H7 (cell line): Measurements from ENCODE around the gene KCNJ1. TPM values are rescaled to one million over a fixed set of nuclear protein-coding genes. Genes with fewer than 3 reads are reported as not detected.

Experiments used
- DNase-seq: peaks from one replicate; pipeline ENCODE4 v3.0.0; 2012
- H3K27me3 ChIP-seq: 2 replicates; pipeline ENCODE4 v1.6.0; 2011; ENCODE audit warnings: mild to moderate bottlenecking, low read length; ENCODE audit not compliant: control insufficient read depth, insufficient read depth
- H3K36me3 ChIP-seq: replicated peaks from 2 replicates; pipeline ENCODE4 v1.5.1; 2011; ENCODE audit warnings: low read length; ENCODE audit not compliant: control insufficient read depth, insufficient read depth
- H3K4me3 ChIP-seq: 2 replicates; pipeline ENCODE4 v1.5.1; 2011; ENCODE audit warnings: low read depth, mild to moderate bottlenecking, control low read depth, low read length, moderate library complexity; ENCODE audit not compliant: insufficient read depth
- total RNA-seq: library from RNA; depleted of rRNA; stranded (reverse); fragments of >200 nt; shearing (Covaris generic); gene quantifications from 2 replicates; pipeline ENCODE4 v1.2.3, GENCODE V29; 2014; rRNA removed

KCNJ1 gene
- 0.07 TPM in 1 of 2 replicates, not detected in the other for total RNA-seq

GRCh38 chr11:128867277-128867676 lies at the start of gene KCNJ1:
Gene KCNJ1 (minus strand): TSS chr11:128867296. CDS start chr11:128840243, 27,053 bp downstream.
- Histone ChIP-seq H3K27me3 (peaks cover 2% of the 10 kb centered on the region; the same call in 1 of the 2 replicates), H3K4me3 (no peak within 1 kb of the TSS)
- DNase-seq: no peak

DNA sequence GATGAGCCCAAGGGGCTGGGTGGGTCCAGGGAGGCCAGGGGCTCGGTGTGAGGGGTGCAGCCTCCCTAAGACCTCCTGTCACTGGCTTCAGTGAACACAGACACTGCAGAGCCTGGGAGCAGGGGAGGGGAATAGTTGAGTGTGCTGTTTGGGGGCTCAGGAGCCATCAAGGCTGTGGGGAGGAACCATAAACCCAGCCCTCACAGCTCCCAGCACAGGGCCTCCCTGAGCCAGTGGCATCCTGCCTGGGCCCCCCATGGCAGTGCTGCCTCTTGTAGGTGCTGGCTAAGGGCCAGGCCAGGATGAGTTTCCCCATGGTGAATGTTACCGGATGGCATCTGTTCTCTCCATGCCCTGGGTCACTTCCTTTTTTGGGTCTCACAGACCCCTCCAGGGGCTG lies 49.6 kb upstream of the KCNJ1 start:
- Histone ChIP-seq H3K27me3 (peaks cover 7% of the 10 kb centered on the region; the same call in 1 of the 2 replicates), H3K36me3 (no peaks in the 10 kb centered on the region), H3K4me3 (no peak overlapping the region)
- no peak for DNase-seq

More at GRCh38 chr11:128867277-128867676, at the start of gene KCNJ1:
- H3K36me3 ChIP-seq: no peaks in the 10 kb centered on the region

DNA sequence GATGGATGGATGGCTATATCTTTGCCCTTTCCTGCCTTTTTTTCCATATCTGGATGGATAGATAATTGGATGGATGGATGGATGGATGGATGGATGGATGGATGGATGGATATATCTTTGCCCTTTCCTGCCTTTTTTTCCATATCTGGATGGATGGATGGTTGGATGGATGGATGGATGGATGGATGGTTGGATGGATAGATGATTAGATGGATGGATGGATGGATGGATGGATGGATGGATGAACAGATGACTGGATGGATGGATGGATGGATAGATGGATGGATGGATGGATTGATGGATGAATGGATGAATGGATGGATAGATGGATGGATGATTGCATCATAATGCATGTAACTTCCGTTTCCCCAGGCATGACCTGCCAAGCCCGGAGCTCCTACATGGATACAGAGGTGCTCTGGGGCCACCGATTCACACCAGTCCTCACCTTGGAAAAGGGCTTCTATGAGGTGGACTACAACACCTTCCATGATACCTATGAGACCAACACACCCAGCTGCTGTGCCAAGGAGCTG lies 49.0 kb upstream of the KCNJ1 start:
- Histone ChIP-seq H3K4me3 (no peak overlapping the region), H3K27me3 (peaks cover 7% of the 10 kb centered on the region; the same call in 1 of the 2 replicates), H3K36me3 (no peaks in the 10 kb centered on the region)
- no peak for DNase-seq

GRCh38 chr11:128915149-128915521 lies 48.0 kb upstream of the KCNJ1 start:
- H3K27me3 ChIP-seq: peaks cover 9% of the 10 kb centered on the region; the same call in 1 of the 2 replicates
- H3K36me3 ChIP-seq: no peaks in the 10 kb centered on the region
- H3K4me3 ChIP-seq: no peak overlapping the region
- no peak for DNase-seq

DNA sequence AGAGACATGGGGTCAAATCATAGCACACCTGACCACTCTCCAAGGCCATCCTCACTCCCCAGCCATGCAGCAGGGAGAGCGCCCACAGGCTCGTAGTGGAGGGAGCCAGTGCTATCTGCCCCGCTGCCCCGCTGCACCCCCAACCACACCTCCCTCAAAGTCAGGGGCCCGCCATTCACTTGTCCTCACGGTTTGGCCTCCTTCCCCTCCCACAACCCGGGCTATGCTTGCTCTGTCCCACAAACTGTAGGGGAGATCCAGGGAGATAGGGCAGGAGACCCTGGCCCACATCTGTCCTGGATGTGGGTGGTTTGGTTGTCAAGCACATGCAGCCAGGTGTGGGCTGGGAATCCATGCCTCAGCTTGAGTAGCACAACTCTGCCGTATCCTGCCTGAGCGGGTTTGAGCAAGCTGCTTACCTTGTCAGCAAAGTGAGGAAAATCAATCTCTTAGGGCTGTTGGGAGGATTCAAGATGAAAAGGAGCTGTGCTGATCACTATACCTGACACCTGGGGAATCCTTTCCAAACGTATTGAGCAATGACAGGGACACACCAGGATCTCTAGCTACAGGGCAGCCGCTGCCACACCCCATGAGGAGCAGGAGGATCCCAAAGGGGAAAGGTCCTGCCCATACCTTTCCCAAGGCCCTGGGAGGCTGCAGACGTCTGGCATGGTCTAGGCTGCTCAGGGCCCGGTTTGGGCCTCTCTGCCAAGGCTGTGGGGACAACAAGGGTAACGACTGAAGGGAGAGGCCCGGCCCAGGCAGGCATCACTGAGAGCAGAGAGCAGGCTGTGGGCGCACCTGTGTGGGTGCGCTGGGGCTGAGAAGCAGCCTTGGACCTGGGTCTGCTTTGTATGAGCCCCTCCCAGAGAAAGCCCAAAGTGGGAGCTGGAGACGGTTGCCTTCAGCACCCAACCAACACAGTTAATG lies 47.4 kb upstream of the KCNJ1 start:
- DNase-seq: peak; percentile 42
- Histone ChIP-seq H3K4me3 (no peak overlapping the region), H3K27me3 (peaks cover 8% of the 10 kb centered on the region; the same call in 1 of the 2 replicates), H3K36me3 (no peaks in the 10 kb centered on the region)

- Histone ChIP-seq H3K4me3 (no peak overlapping the region), H3K27me3 (peaks cover 8% of the 10 kb centered on the region; the same call in 1 of the 2 replicates), H3K36me3 (no peaks in the 10 kb centered on the region)
- DNase-seq: no peak
Measured at GRCh38 chr11:128913806-128914205, 46.7 kb upstream of the KCNJ1 start.

DNA sequence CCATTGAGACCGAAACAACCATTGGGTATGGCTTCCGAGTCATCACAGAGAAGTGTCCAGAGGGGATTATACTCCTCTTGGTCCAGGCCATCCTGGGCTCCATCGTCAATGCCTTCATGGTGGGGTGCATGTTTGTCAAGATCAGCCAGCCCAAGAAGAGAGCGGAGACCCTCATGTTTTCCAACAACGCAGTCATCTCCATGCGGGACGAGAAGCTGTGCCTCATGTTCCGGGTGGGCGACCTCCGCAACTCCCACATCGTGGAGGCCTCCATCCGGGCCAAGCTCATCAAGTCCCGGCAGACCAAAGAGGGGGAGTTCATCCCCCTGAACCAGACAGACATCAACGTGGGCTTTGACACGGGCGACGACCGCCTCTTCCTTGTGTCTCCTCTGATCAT lies 44.6 kb upstream of the KCNJ1 start:
- H3K4me3 ChIP-seq: no peak overlapping the region
- no peak for DNase-seq
- peaks cover 15% of the 10 kb centered on the region; the same call in 1 of the 2 replicates for H3K27me3 ChIP-seq
- H3K36me3 ChIP-seq: no peaks in the 10 kb centered on the region

DNA sequence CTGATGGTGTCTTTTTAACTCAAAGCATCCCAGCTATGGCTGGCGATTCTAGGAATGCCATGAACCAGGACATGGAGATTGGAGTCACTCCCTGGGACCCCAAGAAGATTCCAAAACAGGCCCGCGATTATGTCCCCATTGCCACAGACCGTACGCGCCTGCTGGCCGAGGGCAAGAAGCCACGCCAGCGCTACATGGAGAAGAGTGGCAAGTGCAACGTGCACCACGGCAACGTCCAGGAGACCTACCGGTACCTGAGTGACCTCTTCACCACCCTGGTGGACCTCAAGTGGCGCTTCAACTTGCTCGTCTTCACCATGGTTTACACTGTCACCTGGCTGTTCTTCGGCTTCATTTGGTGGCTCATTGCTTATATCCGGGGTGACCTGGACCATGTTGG lies 44.1 kb upstream of the KCNJ1 start:
- no peak overlapping the region for H3K4me3 ChIP-seq
- no peaks in the 10 kb centered on the region for H3K36me3 ChIP-seq
- H3K27me3 ChIP-seq: peaks cover 19% of the 10 kb centered on the region; the same call in 1 of the 2 replicates
- no peak for DNase-seq

DNA sequence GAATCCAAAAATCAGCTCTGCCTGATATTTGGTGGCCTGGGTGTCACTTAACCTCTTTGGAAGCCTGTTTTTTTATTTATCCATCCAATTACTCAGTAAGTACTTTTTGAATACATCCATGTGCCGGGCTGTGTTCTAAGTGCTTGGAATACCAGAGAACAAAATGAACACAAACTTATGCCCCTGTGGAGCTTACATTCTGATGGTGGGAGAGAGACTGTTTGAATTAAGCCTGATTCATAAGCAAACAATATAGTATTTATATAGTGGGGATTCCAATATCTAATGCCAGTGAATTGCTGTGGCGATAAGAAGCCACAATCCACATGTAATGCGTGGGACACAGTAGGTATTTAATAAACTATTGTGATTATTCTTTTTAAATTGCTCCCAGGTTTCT lies 43.5 kb upstream of the KCNJ1 start:
- Histone ChIP-seq H3K36me3 (no peaks in the 10 kb centered on the region), H3K27me3 (peaks cover 22% of the 10 kb centered on the region), H3K4me3 (no peak overlapping the region)
- DNase-seq: no peak

GRCh38 chr11:128909438-128910125 lies 42.5 kb upstream of the KCNJ1 start:
- DNase-seq: no peak
- H3K4me3 ChIP-seq: no peak overlapping the region
- peaks cover 27% of the 10 kb centered on the region for H3K27me3 ChIP-seq
- no peaks in the 10 kb centered on the region for H3K36me3 ChIP-seq

DNA sequence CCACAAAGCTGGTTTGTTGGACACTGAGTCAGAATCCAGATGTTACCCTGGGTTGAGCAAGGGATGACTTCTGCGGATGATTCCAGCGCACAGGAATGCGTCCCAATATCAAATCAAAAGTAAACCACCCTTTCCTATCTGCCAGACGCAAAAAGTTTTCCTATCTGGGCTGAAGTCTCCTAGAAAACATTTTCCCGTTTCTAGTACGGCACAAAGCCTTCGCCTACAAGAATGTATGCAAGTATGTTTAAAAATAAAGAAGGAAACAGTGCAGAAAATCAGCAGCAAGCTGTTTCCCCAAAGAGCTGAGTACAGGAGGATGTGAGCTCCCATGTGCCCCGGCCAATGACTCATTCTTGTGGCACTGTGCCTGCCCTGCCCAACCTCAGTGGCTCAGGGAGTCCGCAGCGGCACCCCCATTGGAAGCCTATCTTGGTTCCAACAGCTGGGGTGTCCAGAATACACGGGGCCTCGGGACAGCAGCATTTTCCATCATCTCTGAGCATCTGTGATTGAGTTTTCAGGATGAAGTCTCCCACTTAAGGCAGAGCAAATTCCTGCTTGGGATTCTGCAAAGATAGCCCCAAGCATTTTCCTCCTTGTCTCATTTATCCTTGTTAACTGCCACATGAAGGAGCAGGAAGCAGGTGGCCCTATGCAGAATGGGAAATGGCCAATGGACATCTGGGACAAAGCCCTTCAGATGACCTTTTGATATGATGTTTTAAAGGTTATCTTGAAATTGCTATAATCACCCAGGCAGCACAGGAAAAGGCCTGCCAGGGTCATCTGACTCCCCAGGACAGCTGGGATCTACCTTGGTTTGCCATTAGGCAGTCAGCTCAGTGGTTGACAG lies 41.5 kb upstream of the KCNJ1 start:
- DNase-seq: no peak
- H3K27me3 ChIP-seq: peaks cover 35% of the 10 kb centered on the region
- no peaks in the 10 kb centered on the region for H3K36me3 ChIP-seq
- H3K4me3 ChIP-seq: no peak overlapping the region

DNA sequence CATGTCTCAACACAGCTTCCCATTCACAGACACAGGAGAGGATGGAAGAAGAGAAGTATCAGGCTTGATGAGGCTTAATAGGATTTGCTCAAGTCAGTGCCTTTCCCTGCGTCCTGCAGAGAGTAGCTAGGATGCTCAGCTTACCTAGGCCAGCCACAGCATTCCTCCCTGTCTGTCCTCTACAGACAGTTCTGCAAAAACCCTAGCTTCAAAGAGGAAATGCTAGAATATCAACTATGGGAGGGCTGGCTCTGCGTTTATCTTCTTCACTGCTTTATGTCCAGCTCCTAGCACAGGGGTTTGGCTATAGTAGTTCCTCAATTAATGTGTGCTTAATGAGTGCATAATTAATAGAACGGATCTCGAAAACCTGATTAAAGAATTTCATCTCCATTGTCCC lies 40.5 kb upstream of the KCNJ1 start:
- Histone ChIP-seq H3K36me3 (no peaks in the 10 kb centered on the region), H3K27me3 (peaks cover 45% of the 10 kb centered on the region), H3K4me3 (no peak overlapping the region)
- no peak for DNase-seq

DNA sequence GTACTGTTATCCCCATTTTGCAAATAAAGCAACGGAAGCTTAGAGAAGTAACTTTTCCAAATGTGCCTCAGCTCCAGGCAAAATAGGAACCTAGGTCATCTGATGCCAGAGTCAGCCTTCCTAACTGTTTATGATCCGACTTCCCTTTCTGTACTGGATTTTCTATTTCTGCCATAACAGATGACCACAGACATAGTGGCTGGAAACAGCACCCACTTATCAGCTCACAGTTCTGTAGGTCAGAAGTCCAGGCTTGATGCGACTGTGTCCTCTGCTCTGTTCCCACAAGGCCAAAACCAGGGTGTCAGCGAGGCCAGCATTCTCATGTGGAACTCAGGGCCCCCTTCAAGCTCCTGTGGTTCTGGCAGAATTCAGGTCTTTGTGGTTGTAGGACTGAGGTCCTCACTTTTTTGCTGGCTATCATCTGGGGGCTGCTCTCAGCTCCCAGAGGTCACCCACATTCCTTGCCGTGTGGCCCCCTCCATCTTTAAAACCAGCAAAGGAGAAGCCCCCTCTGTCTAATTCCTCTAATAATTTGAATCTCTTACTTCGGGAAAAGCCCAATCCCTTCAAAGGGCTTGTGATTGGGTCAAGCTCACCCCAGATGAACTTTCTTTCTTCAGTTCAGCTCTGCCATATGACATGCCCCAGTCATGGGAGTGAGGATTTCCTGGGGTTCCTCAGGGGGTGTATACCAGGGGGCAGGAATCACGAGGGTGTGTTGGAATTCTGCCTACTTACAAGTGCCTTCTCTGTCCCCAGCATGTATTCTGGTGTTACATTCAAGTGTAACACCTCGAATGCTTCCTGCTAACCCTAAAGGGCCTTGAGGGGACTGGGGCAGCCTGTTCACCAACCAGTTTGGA lies 39.3 kb upstream of the KCNJ1 start:
- no peaks in the 10 kb centered on the region for H3K36me3 ChIP-seq
- no peak overlapping the region for H3K4me3 ChIP-seq
- DNase-seq: no peak
- H3K27me3 ChIP-seq: peaks cover 57% of the 10 kb centered on the region
